ENCODE results near the gene CYP2D6.
"Not testable (repeated sequence)": the region's sequence is repeated elsewhere in the genome, so short reads cannot be mapped to it uniquely, and the experiment has no call there.

CYP2D6 gene

GRCh38 chr22:42138122-42138770, 7.6 kb upstream of the CYP2D6 start:
- in situ Hi-C loops (cut with HindIII; ENCODE audit: low sequenced_read_pairs), result no loop called here

DNA sequence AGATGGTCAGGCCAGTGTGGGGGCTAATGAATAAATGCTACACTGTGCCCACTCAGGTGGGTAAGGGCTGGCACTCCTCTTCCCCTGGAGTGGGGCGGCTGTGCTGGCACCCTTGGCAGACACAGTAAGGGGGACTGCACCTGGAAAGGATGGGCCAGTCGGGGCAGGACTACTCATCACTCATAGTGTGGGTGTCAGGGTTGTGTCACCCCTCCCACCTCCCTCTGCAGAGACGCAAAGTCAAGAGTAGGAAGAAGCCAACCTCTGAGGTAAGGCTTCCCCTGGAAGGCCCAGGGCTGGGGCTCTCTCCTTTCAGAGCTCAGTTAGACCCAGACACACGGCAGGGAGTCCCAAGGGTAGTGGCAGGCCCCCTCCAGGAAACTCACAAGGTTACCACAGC, 5.1 kb upstream of the CYP2D6 start:
- in situ Hi-C loops (cut with HindIII; ENCODE audit: low sequenced_read_pairs), result not testable (repeated sequence)

DNA sequence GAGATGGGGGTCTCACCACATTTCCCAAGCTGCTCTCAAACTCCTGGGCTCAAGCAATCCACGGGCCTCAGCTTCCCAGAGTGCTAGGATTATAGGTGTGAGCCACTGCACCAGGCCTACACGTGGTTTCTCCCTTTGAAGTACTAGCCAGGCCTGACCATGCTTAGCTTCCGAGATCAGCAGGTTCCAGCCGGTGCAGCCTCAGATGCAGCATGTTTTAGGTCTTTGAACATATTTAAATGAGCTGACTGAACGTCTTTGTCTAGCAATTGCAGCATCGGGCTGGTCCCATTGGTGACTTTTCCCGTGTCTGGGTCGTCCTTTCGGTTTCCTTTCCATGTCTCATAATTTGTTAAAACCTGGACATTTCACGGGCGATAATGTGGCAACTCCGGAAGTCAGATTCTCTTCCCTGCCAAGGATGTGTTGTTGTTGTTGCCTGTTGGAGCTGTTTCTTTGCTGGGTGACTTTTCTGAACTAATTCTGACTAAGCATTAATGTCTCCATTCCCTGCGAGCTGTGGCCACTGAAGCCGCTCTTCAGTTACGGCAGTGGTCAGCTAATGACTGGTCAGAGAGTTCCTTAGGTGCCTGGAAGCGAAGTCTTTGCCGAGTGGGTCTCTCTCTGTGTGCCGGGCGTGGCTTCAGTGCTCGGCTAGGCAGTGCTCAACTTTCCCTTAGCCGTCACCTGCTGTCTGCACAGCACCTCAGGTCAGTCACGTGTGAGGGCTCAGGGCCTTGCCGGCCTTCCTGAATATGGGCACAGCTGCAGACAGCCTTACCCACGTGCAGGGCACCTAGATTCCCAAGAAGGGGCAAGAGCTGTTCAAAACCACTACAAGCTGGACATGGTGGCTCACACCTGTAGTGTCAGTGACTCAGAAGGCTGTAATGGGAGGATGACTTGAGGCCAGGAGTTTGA, 3.8 kb upstream of the CYP2D6 start:
- in situ Hi-C loops (cut with HindIII; ENCODE audit: low sequenced_read_pairs), result no loop called here

DNA sequence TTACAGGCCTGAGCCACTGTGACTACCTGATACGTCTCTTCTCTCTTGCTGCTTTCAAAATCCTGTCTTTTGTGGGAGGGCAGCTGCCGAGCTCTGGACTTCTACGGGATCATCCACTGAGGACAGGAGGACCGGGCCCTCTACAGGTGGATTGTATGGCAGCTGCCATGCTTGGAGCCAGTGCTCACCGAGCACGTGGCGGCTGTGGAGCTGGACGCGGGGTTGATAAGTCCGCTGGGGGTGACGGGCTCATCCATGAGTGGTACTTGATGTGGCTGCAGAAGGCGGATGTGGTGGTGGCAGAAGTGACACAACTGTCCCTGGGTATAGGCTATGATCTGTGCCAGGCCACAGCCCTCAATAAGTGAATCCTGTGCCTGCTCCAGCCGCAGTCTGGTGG, 1.8 kb upstream of the CYP2D6 start:
- in situ Hi-C loops (cut with HindIII; ENCODE audit: low sequenced_read_pairs), result no loop called here

- in situ Hi-C loops (cut with HindIII; ENCODE audit: low sequenced_read_pairs), result no loop called here
These were observed 952 bp upstream of the CYP2D6 start for GRCh38 chr22:42131562-42131961.

DNA sequence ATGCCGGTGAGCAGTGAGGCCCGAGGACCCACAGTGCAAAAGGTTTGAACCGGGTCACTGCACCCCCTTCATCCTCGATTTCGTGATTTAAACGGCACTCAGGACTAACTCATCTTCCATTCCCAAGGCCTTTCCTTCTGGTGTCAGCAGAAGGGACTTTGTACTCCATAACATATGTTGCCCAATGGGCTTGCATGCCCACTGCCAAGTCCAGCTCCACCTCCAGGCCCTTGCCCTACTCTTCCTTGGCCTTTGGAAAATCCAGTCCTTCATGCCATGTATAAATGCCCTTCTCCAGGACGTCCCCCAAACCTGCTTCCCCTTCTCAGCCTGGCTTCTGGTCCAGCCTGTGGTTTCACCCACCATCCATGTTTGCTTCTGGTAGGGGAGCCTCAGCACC, 428 bp downstream of the CYP2D6 start:
- in situ Hi-C loops (cut with HindIII; ENCODE audit: low sequenced_read_pairs), result not testable (repeated sequence)

GRCh38 chr22:42128776-42129694, 1.6 kb downstream of the CYP2D6 start:
- in situ Hi-C loops (cut with HindIII; ENCODE audit: low sequenced_read_pairs), result not testable (repeated sequence)

DNA sequence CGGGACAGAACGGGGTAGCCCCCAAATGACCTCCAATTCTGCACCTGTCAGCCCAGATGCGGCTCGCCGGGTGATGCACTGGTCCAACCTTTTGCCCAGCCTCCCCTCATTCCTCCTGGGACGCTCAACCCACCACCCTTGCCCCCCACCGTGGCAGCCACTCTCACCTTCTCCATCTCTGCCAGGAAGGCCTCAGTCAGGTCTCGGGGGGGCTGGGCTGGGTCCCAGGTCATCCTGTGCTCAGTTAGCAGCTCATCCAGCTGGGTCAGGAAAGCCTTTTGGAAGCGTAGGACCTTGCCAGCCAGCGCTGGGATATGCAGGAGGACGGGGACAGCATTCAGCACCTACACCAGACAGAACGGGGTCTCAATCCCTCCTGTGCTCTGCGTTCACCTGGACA, 2.6 kb downstream of the CYP2D6 start:
- in situ Hi-C loops (cut with HindIII; ENCODE audit: low sequenced_read_pairs), result not testable (repeated sequence)

DNA sequence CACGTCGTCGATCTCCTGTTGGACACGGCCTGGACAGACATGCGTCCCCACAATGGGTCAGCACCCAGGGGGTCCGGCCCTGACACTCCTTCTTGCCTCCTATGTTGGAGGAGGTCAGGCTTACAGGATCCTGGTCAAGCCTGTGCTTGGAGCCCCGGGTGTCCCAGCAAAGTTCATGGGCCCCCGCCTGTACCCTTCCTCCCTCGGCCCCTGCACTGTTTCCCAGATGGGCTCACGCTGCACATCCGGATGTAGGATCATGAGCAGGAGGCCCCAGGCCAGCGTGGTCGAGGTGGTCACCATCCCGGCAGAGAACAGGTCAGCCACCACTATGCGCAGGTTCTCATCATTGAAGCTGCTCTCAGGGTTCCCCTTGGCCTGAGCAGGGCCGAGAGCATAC, 3.0 kb downstream of the CYP2D6 start:
- in situ Hi-C loops (cut with HindIII; ENCODE audit: low sequenced_read_pairs), result no loop called here

DNA sequence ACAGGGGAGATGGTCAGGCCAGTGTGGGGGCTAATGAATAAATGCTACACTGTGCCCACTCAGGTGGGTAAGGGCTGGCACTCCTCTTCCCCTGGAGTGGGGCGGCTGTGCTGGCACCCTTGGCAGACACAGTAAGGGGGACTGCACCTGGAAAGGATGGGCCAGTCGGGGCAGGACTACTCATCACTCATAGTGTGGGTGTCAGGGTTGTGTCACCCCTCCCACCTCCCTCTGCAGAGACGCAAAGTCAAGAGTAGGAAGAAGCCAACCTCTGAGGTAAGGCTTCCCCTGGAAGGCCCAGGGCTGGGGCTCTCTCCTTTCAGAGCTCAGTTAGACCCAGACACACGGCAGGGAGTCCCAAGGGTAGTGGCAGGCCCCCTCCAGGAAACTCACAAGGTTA, 7.1 kb downstream of the CYP2D6 start:
- in situ Hi-C loops (cut with HindIII; ENCODE audit: low sequenced_read_pairs), result not testable (repeated sequence)

DNA sequence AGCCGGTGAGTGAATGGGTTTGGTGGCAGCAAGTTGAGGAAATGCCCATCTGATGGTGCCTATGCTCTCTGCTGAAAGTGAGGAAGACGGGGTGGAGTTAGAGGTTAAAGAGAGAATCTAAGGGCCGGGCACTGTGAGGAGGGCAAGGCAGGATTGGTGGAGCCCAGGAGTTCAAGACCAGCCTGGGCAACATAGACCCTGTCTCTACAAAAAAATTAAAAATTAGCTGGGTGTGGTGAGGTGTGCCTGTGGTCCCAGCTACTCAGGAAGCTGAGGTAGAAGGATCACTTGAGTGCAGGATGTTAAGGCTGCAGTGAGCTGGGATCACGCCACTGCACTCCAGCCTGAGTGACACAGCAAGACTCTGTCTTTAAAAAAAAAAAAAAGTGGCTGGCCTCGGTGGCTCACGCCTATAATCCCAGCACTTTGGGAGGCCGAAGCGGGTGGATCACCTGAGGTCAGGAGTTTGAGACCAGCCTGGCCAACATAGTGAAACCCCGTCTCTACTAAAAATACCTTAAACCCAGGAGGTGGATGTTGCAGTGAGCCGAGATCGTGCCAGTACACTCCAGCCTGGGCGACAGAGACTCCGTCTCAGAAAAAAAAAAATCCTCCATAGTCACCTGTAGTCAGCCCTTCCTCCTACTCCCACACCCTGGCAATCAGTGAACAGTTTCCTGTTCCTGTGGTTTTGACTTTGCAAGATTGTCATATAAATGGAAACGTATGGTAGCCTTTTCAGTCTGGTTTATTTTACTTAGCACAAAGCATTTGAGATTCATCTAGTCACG, 10.2 kb downstream of the CYP2D6 start:
- in situ Hi-C loops (cut with HindIII; ENCODE audit: low sequenced_read_pairs), result not testable (repeated sequence)

DNA sequence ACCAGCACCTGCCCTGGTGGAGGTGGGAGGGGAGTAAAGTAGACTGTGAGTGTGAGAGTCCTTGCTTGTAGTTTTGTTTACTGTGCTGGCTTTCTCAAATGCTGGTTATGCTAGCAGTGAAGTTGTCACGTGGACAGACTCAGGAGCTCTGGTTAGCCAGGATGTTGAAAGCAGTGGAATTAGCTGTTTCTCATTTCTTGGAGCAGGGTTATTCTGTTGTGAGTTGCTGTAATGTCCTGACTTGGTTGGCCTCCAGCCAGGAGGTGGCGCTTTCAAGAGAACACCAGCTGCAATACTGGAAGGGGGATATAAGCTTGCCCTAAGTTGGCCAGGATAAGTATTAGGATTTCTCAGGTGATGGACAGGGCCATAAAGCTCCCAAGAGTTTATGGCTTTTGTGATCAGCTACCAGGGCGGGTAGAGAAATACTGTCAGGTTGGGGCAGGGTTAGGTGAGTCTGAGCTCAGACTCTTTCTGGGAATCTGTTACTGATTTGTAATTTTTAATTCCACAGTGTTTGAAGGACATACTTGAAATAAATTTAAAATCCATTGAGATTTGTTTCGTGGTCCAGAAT, 13.7 kb downstream of the CYP2D6 start:
- in situ Hi-C loops (cut with HindIII; ENCODE audit: low sequenced_read_pairs), result loop anchor here (5.0 to 10.0 kb wide), 4 partner anchors 68 to 325 kb away; no protein-coding TSS in a partner anchor

GRCh38 chr22:42115420-42115830, 15.2 kb downstream of the CYP2D6 start:
- in situ Hi-C loops (cut with HindIII; ENCODE audit: low sequenced_read_pairs), result loop anchor here (5.0 to 10.0 kb wide), 4 partner anchors 69 to 327 kb away; no protein-coding TSS in a partner anchor

DNA sequence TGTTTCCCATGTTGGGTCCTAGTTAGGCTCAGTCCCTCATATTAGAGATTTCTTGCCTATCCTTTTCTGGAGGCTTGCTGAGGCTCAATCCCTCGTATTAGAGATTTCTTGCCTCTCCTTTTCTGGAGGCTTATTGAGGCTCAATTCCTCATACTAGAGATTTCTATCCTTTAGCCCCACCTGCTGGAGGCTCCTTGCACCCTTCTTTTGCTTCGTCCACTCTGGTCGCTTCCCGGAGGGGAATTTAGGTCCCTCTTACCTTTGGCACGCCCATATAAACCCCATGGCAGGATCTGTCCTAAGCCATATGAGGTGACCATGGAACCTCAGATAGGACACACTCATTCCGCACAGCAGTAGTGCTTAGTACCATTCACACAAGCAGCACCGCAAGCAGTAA, 15.9 kb downstream of the CYP2D6 start:
- in situ Hi-C loops (cut with HindIII; ENCODE audit: low sequenced_read_pairs), result loop anchor here (5.0 to 10.0 kb wide), 4 partner anchors 70 to 328 kb away; no protein-coding TSS in a partner anchor

DNA sequence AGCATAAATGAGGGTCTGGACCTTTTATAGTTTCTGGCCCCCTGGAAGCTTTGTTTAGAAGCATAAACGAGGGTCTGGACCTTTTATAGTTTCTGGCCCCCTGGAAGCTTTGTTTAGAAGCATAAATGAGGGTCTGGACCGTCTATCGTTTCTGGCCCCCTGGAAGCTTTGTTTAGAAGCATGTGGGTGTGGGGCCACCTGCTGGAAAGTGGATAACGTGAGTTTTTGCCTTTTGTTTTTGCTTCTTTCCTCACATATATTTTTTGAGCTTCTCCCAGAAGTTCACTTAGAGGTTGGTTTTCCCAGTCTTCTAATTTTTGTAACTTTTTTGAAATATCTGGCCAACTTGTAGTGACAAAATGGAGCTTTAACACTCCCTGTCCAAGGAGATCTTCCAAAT, 17.8 kb downstream of the CYP2D6 start:
- in situ Hi-C loops (cut with HindIII; ENCODE audit: low sequenced_read_pairs), result loop anchor here (10.0 kb wide), 2 partner anchors 72 to 78 kb away; no protein-coding TSS in a partner anchor

- in situ Hi-C loops (cut with HindIII; ENCODE audit: low sequenced_read_pairs), result loop anchor here (10.0 kb wide), 2 partner anchors 73 to 77 kb away; no protein-coding TSS in a partner anchor
These were observed 18.8 kb downstream of the CYP2D6 start for GRCh38 chr22:42111798-42112197.

- in situ Hi-C loops (cut with HindIII; ENCODE audit: low sequenced_read_pairs), result no loop called here
These were observed 21.8 kb downstream of the CYP2D6 start for GRCh38 chr22:42108848-42109247.

- in situ Hi-C loops (cut with HindIII; ENCODE audit: low sequenced_read_pairs), result not testable (repeated sequence)
These were observed 26.2 kb downstream of the CYP2D6 start for GRCh38 chr22:42104332-42104860.

GRCh38 chr22:42101199-42101598, 29.4 kb downstream of the CYP2D6 start:
- in situ Hi-C loops (cut with HindIII; ENCODE audit: low sequenced_read_pairs), result no loop called here
